Gastrocnemius medialis (tissue), 4 donors: ENCODE data around the gene XDH. TPM values are rescaled to one million over a fixed set of nuclear protein-coding genes. Genes with fewer than 3 reads are reported as not detected.

Experiments used
- ATAC-seq, 2 donors: fragments of 150-250 bp; one replicate each; pipeline ENCODE4 v1.9.1; 2016
- DNase-seq, 2 donors: peaks; one replicate each; pipeline ENCODE4 v3.0.0-alpha.2; 2019
- H3K27ac ChIP-seq, 4 donors: fragments of 200-600 bp; sonication (generic); 1 replicate in 1 of 4; 2 replicates in 3 of 4; pipeline ENCODE4 v1.5.1; 2016 to 2018; ENCODE audit warnings: mild to moderate bottlenecking in 2 of 4, moderate library complexity in 1 of 4
- H3K27me3 ChIP-seq, 3 donors: fragments of 200-600 bp; sonication (generic) in 2 of 3; 1 replicate in 1 of 3; 2 replicates in 2 of 3; pipeline versions ENCODE4 v1.5.1 to v1.6.0; 2016 to 2019; ENCODE audit warnings: mild to moderate bottlenecking in 1 of 3, moderate library complexity in 1 of 3
- H3K36me3 ChIP-seq, 2 donors: fragments of 200-600 bp; sonication (generic) in 1 of 2; one replicate each; pipeline ENCODE4 v1.5.1; 2017 to 2018
- H3K4me1 ChIP-seq, 2 donors: fragments of 200-600 bp; sonication (generic) in 1 of 2; one replicate each; pipeline ENCODE4 v1.5.1; 2016 to 2017; ENCODE audit warnings: mild to moderate bottlenecking in 2 of 2
- H3K4me3 ChIP-seq, 4 donors: fragments of 200-600 bp; sonication (generic) in 3 of 4; 1 replicate in 1 of 4; 2 replicates in 3 of 4; pipeline ENCODE4 v1.5.1; 2016 to 2019; ENCODE audit warnings: mild to moderate bottlenecking in 2 of 4
- H3K9me3 ChIP-seq, 3 donors: fragments of 200-600 bp; sonication (generic) in 2 of 3; 1 replicate in 1 of 3; 2 replicates in 2 of 3; pipeline ENCODE4 v1.5.1; 2016 to 2019
- POLR2A ChIP-seq, 2 donors: fragments of 450-650 bp; IDR thresholded peaks; one replicate each; pipeline ENCODE4 v1.6.1; 2017; ENCODE audit warnings: antibody characterized with exemption in 2 of 2, mild to moderate bottlenecking in 2 of 2, moderate library complexity in 2 of 2
- in situ Hi-C, 4 donors: fragments of 200-750 bp; cut with MboI; loops; one replicate each; pipeline versions ENCODE4 v1.15.0 to v1.8.0; 2017; ENCODE audit warnings: low sequenced_read_pairs in 4 of 4
- intact Hi-C: fragments of 100-400 bp; cut with DNase I; formaldehyde crosslinking; loops from one replicate; pipeline ENCODE4 v1.15.1; 2023; ENCODE audit warnings: low total_unique reads
- total RNA-seq, 4 donors: library from RNA; depleted of rRNA; stranded (reverse); fragments of >200 nt; gene quantifications; one replicate each; pipeline versions ENCODE4 v1.1.0 to v1.2.3, GENCODE V29; 2016
- TF ChIP-seq, protein P1 (sequence below), 5 experiments: fragments of 450-650 bp in 3 of 5; fragments of 200-600 bp in 2 of 5; sonication (generic) in 2 of 5; IDR thresholded peaks in 4 of 5; conservative IDR thresholded peaks in 1 of 5; 1 replicate in 4 of 5; 2 replicates in 1 of 5; pipeline ENCODE4 v1.5.1; 2016 to 2019; ENCODE audit warnings: antibody characterized with exemption in 5 of 5, mild to moderate bottlenecking in 3 of 5, moderate library complexity in 3 of 5

XDH gene
- total RNA-seq, 4 donors from 2014 or later = 0.05 to 0.29 (median 0.07) TPM; not detected in 1

- H3K9me3 ChIP-seq = no peaks in the 10 kb centered on the region
- TF ChIP-seq, protein P1, sequence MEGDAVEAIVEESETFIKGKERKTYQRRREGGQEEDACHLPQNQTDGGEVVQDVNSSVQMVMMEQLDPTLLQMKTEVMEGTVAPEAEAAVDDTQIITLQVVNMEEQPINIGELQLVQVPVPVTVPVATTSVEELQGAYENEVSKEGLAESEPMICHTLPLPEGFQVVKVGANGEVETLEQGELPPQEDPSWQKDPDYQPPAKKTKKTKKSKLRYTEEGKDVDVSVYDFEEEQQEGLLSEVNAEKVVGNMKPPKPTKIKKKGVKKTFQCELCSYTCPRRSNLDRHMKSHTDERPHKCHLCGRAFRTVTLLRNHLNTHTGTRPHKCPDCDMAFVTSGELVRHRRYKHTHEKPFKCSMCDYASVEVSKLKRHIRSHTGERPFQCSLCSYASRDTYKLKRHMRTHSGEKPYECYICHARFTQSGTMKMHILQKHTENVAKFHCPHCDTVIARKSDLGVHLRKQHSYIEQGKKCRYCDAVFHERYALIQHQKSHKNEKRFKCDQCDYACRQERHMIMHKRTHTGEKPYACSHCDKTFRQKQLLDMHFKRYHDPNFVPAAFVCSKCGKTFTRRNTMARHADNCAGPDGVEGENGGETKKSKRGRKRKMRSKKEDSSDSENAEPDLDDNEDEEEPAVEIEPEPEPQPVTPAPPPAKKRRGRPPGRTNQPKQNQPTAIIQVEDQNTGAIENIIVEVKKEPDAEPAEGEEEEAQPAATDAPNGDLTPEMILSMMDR (IDR thresholded peaks at IDR 0.05 in 4 of 5, conservative IDR thresholded peaks at IDR 0.05 in 1 of 5) = no peak
- TF ChIP-seq POLR2A (IDR thresholded peaks at IDR 0.05) = no peak
- H3K27ac ChIP-seq = no peak overlapping the region
- in situ Hi-C loops = no loop called here
- H3K4me1 ChIP-seq = peaks cover 4 to 7% of the 10 kb centered on the region in 2 donors
- no peak overlapping the region for H3K4me3 ChIP-seq
- ATAC-seq = no peak
- intact Hi-C loops = no loop called here
- no peaks in the 10 kb centered on the region for H3K27me3 ChIP-seq
- no peaks in the 10 kb centered on the region for H3K36me3 ChIP-seq
- DNase-seq = no peak
These were observed 26.7 kb downstream of the XDH start for GRCh38 chr2:31387850-31388249.

DNA sequence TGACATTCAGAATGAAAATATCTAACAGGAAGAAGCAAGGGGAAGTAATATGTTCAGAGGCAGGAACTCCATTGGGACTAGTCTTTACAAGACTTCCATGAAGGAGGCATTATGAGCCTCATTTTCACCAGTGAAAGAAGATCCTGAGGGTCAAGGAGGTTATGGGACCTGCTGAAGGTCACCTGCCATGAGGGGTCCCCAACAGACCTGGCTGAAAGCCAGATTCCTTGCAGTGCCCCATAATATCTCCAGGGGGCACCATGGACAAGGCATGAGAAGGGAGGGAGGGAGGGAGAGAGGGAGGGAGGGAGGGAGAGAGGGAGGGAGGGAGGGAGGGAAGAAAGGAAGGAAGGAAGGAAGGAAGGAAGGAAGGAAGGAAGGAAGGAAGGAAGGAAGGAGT is 27.9 kb downstream of the XDH start:
- intact Hi-C loops (no loop called here), in situ Hi-C loops (no loop called here)
- no peak overlapping the region for H3K27ac ChIP-seq
- DNase-seq (no peak), ATAC-seq (no peak)
- peaks cover 4 to 7% of the 10 kb centered on the region in 2 donors for H3K4me1 ChIP-seq
- no peaks in the 10 kb centered on the region for H3K36me3 ChIP-seq
- H3K27me3 ChIP-seq = no peaks in the 10 kb centered on the region
- no peaks in the 10 kb centered on the region for H3K9me3 ChIP-seq
- H3K4me3 ChIP-seq = no peak overlapping the region
- TF ChIP-seq POLR2A (IDR thresholded peaks at IDR 0.05) = no peak
- TF ChIP-seq, protein P1 (IDR thresholded peaks at IDR 0.05 in 4 of 5, conservative IDR thresholded peaks at IDR 0.05 in 1 of 5) = no peak

GRCh38 chr2:31386172-31386571 is 28.4 kb downstream of the XDH start:
- DNase-seq = no peak
- in situ Hi-C loops (no loop called here), intact Hi-C loops (no loop called here)
- TF ChIP-seq, protein P1 (IDR thresholded peaks at IDR 0.05 in 4 of 5, conservative IDR thresholded peaks at IDR 0.05 in 1 of 5) = no peak
- no peak for TF ChIP-seq POLR2A (IDR thresholded peaks at IDR 0.05)
- Histone ChIP-seq H3K27me3 (no peaks in the 10 kb centered on the region), H3K36me3 (no peaks in the 10 kb centered on the region), H3K27ac (no peak overlapping the region), H3K4me1 (peaks cover 4 to 7% of the 10 kb centered on the region in 2 donors), H3K4me3 (no peak overlapping the region), H3K9me3 (no peaks in the 10 kb centered on the region)
- no peak for ATAC-seq

- Histone ChIP-seq H3K27ac (peak overlapping the region; percentile 53 to 79 (median 67)), H3K4me3 (no peak overlapping the region), H3K9me3 (no peaks in the 10 kb centered on the region), H3K4me1 (peaks cover 4 to 7% of the 10 kb centered on the region in 2 donors), H3K36me3 (no peaks in the 10 kb centered on the region), H3K27me3 (no peaks in the 10 kb centered on the region)
- ATAC-seq (peak; percentile 92 to 94), DNase-seq (peak in 1 of 2 donors; percentile 31)
- in situ Hi-C loops (no loop called here), intact Hi-C loops (no loop called here)
- TF ChIP-seq POLR2A (IDR thresholded peaks at IDR 0.05) = peak in 1 of 2 donors; percentile 44
- TF ChIP-seq, protein P1 (IDR thresholded peaks at IDR 0.05 in 4 of 5, conservative IDR thresholded peaks at IDR 0.05 in 1 of 5) = no peak
These were observed 29.7 kb downstream of the XDH start for GRCh38 chr2:31384771-31385276.

- ATAC-seq (peak; percentile 75 to 86), DNase-seq (peak; percentile 25 to 31)
- H3K4me3 ChIP-seq = no peak overlapping the region
- peak overlapping the region; percentile 53 to 79 (median 67) for H3K27ac ChIP-seq
- no peak for TF ChIP-seq POLR2A (IDR thresholded peaks at IDR 0.05)
- TF ChIP-seq, protein P1 (IDR thresholded peaks at IDR 0.05 in 4 of 5, conservative IDR thresholded peaks at IDR 0.05 in 1 of 5) = no peak
- H3K27me3 ChIP-seq = no peaks in the 10 kb centered on the region
- peaks cover 4 to 7% of the 10 kb centered on the region in 2 donors for H3K4me1 ChIP-seq
- intact Hi-C loops = no loop called here
- in situ Hi-C loops = no loop called here
- H3K36me3 ChIP-seq = no peaks in the 10 kb centered on the region
- H3K9me3 ChIP-seq = no peaks in the 10 kb centered on the region
These were observed 30.2 kb downstream of the XDH start for GRCh38 chr2:31384351-31384750.
